ENCODE data around the gene HS3ST6.
A peak's percentile ranks its signal among the peaks of the same experiment; 100 is the strongest.
"Not testable (repeated sequence)": the region's sequence is repeated elsewhere in the genome, so short reads cannot be mapped to it uniquely, and the experiment has no call there.

The HS3ST6 gene

GRCh38 chr16:1878256-1878655 lies 40.0 kb downstream of the HS3ST6 start:
- TF ChIP-seq CTCF (conservative IDR thresholded peaks at IDR 0.05; ENCODE audit: low read depth, low read length), result no peak
- no peak overlapping the region for H3K4me3 ChIP-seq (ENCODE audit: low read depth, low read length)
- no peak for DNase-seq (ENCODE audit: low read depth)

GRCh38 chr16:1877804-1878203 lies 40.4 kb downstream of the HS3ST6 start:
- DNase-seq (ENCODE audit: low read depth), result no peak
- no peak for TF ChIP-seq CTCF (conservative IDR thresholded peaks at IDR 0.05; ENCODE audit: low read depth, low read length)
- no peak overlapping the region for H3K4me3 ChIP-seq (ENCODE audit: low read depth, low read length)

GRCh38 chr16:1877089-1877488 lies 41.1 kb downstream of the HS3ST6 start:
- no peak for TF ChIP-seq CTCF (conservative IDR thresholded peaks at IDR 0.05; ENCODE audit: low read depth, low read length)
- H3K4me3 ChIP-seq (ENCODE audit: low read depth, low read length), result no peak overlapping the region
- DNase-seq (ENCODE audit: low read depth), result no peak

- DNase-seq (ENCODE audit: low read depth), result no peak
- H3K4me3 ChIP-seq (ENCODE audit: low read depth, low read length), result no peak overlapping the region
- TF ChIP-seq CTCF (conservative IDR thresholded peaks at IDR 0.05; ENCODE audit: low read depth, low read length), result no peak
These were observed 41.7 kb downstream of the HS3ST6 start for GRCh38 chr16:1876468-1876867.

- DNase-seq (ENCODE audit: low read depth); H3K4me3 ChIP-seq (ENCODE audit: low read depth, low read length): not testable (repeated sequence)
These were observed 42.1 kb downstream of the HS3ST6 start for GRCh38 chr16:1876066-1876465.

GRCh38 chr16:1874854-1875253 lies 43.4 kb downstream of the HS3ST6 start:
- DNase-seq (ENCODE audit: low read depth), result no peak
- H3K4me3 ChIP-seq (ENCODE audit: low read depth, low read length), result no peak overlapping the region
- no peak for TF ChIP-seq CTCF (conservative IDR thresholded peaks at IDR 0.05; ENCODE audit: low read depth, low read length)

GRCh38 chr16:1871974-1872635 lies 46.1 kb downstream of the HS3ST6 start, which contains the start of gene MEIOB:
Gene MEIOB, minus strand, starts transcription at chr16:1872164. Its CDS starts 3,989 bp downstream, at chr16:1868175.
- TF ChIP-seq CTCF (conservative IDR thresholded peaks at IDR 0.05; ENCODE audit: low read depth, low read length), result no peak
- H3K4me3 ChIP-seq (ENCODE audit: low read depth, low read length), result peak within 1 kb of the TSS; percentile 14
- DNase-seq (ENCODE audit: low read depth), result peak; percentile 19

Data from choroid plexus epithelial cell (primary cell).